LHCN-M2 (cell line): Measurements from ENCODE around the gene TULP4. TPM values are rescaled to one million over a fixed set of nuclear protein-coding genes. Genes with fewer than 3 reads are reported as not detected.
"Not testable (repeated sequence)": the region's sequence is repeated elsewhere in the genome, so short reads cannot be mapped to it uniquely, and the experiment has no call there.

Experiments used
- DNase-seq: peaks from one replicate; pipeline ENCODE4 v3.0.0-alpha.2; 2012; ENCODE audit warnings: low read depth
- total RNA-seq: library from RNA; depleted of rRNA; stranded (reverse); fragments of >200 nt; gene quantifications from 2 replicates; pipeline ENCODE4 v1.2.3, GENCODE V29; 2014

TULP4 gene
- total RNA-seq, 1 experiment from 2014 or later = 95.8 TPM

DNA sequence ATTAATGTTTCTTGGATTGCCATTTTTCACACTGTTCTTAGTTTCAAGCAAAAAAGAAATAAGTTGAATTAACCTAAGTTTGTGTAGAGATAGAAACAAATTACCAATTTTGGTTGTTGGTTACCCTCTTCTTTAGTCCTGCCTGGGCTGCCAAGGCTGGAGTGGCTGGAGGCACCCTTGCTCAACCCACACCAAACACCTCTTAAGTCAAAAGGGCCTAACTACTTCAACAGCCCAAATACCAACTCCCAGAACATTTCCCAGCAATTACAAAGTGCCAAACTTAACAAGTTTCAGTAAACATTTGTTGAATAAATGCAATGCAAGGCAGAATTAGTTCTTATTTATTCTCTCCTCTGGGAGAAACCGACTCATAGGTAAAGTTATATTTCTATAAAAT is 209.5 kb downstream of the TULP4 start:
- no peak for DNase-seq

DNA sequence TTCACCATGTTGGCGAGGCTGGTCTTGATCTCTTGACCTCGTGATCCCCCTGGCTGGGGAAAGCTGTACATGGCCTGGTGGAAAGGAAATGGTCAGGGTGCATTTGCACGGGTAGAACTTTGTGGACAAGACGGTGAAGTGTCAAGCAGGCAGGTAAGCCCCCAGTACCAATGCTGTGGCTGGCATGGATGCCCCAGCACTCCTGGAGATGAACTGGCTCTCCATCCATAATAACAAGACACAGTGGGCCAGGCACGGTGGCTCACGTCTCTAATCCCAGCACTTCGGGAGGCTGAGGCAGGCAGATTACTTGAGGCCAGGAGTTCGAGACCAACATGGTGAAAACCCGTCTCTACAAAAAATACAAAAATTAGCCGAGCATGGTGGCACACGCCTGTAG is 210.4 kb downstream of the TULP4 start:
- no peak for DNase-seq

DNA sequence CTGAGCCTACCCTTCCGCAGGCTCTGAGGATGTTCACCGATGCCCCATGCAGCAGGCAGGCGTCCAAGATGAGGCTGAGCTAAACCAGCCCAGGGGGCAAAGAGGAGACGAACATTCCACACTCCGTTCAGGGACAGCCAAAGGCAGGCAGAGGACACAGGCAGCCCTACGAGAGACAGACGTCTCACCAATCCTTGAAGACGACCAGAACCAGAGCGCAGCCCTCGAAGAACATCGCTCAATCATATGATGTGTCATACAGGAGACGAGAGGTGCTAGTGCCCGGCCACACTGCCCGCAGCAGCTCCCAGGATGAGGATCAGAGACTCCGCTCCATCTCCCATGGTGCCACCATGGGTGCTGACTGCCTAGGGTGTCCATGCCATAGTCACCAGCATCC is 212.0 kb downstream of the TULP4 start:
- DNase-seq = no peak

DNA sequence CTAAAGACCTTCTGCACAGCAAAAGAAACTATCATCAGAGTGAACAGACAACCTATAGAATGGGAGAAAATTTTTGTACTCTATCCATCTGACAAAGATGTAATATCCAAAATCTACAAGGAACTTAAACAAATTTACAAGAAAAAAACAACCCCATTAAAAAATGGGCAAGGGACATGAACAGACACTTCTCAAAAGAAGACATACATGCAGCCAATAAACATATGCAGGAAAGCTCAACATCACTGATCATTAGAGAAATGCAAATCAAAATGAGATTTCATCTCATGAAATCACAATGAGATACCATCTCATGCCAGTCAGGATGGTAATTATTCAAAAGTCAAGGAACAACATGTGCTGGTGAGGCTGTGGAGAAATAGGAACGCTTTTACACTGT is 215.6 kb downstream of the TULP4 start:
- not testable (repeated sequence) for DNase-seq

DNA sequence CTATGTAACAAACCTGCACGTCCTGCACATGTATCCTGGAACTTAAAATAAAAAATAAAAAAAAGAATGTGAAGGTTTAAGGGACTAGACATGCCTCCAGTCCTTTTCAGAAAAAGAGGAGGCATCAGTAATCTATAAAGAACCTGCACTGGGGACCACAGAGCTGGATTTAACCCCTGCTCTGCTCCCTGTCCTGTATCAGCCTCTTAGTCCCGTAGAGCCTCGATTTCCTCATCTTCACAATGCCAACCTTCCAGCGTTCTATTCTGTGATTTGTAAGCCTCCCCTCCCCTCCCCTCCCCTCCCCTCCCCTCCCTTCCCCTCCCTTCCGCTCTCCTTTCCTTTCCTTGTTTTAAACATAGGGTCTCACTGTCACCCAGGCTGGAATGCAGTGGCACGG is 216.6 kb downstream of the TULP4 start:
- no peak for DNase-seq

DNA sequence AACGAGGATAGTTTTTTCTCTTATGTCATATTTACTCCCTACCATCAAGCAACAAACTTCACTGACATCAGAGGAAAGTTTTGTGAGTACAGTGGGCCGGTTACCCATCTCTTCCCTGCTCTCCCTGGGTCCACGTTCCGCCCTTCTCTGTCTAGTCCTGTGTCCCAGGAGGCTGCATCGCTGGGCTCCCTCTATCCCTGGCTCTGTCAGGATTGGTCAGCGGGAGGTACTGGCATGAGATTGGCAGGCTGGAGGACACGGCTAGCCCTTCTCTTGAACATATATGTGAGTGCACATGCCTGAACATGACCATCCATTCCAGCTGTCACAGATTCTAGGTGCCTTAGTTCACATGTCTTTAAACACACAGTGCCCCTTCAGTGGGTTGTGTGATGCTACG is 217.4 kb downstream of the TULP4 start:
- no peak for DNase-seq

DNA sequence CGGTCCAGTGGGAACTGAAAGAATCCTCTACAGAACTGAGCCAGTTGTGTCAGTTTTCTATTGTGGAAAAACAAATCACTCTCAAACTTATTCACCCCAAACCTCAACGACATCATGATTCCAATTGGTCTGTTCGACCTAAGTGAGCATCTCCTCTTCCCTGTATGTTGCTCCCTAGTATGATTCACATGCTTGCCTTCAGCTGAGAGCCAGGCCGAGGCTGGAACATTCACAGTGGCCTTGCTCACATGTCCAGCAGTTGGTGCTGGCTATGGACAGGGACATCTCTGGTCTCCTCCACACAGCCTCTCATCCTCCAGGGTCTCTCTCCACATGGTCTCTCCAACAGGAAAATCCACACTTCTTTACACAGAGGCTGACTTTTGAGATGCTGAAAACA is 219.3 kb downstream of the TULP4 start:
- DNase-seq = no peak

DNA sequence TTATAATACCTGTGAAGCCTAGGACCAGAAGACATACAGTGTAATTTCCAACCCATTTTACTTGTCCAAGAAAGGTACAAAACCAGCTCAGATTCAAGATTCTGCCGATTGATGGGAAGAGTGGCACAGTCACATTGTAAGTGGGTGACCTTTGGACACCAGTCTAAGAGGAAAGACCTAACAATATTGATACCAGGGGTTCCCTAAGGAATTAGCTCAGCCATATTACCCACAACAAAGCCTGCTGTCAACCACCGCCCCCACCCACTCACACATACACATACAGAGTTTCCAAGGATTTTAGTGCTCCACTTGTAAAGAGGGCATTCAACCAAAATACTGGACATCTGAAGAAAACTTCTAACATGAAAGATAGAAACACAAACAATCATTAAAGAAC is 219.7 kb downstream of the TULP4 start:
- no peak for DNase-seq

DNA sequence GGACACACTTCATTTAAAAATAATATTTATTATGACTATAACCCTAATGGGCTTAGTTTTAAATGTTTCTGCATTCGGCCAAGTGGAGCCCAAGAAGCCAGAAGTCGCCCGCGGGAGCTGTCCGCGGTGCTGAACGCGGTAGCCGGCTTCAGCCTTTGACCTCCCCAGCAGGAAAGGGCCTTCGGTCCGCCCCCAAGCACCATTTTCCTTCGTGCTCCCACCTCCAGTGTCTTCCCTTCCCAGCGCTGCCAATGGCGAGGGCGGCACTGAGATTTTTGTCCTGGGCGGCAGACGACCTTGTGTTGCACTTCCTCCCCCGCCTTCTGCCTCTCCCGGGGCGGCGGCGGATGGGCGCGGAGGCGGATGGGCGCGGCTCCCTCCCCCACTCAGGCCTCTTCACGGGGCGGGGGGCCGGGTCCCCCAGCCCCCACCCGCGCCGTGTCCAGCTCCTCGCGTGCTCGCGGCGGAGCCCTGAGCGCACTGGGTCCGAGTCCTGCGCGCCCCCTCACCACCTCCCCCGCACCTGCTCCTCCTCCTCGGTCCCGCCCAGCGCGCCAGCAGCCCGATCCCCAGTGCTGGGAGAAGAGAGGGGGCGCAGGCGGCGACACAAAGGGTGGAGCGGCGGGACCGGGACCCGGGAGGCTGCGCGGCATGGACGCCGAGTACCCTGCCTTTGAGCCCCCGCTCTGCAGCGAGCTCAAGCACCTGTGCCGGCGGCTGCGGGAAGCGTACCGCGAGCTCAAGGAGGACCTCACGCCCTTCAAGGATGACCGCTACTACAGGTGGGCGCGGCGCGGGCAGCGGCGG is 224.0 kb downstream of the TULP4 start:
- peak; percentile 72 for DNase-seq

DNA sequence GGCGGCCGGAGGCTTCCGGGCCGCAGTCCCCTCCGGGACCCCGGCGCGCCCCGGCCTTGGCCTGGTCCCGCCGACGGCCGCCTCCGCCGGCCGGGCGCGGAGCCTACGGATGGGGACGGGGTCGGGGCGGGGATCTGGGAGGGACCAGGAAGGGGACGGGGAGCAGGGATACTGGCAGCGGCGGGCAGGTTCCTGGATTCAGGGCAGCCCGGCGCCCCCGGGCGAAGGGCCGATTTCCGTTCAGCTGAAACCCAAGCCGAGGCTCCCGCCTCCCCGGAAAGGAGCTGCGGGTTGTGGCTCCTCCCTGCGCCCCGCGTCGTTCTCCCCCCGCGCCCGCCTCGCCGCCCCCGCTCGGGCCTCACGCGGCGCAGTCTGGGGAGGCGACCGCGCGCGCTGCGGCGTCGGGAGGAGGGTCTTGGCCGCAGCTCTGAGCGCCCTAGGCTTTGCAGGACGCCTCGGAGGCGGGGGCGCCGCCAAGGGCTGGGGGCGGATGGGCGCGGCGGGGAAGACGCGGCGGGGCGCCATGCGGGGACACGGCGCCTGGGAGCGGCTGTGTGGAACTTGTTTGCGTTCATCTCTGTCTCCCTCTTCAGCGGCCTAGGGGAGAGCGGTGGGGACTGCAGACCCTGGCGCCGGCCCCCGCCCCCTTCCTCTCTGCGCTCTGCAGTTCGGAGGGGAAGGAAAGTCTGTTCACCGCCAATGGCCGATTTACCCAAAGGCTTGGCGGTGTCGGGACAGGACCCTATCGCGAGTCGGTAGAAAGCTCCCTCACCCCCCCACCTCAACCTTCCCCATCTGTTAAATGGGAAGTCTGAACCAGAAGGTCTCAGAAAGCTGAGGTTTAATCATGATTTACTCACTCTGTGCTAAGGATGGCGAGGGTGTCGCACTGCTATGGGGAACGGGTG is 224.9 kb downstream of the TULP4 start:
- DNase-seq = no peak

DNA sequence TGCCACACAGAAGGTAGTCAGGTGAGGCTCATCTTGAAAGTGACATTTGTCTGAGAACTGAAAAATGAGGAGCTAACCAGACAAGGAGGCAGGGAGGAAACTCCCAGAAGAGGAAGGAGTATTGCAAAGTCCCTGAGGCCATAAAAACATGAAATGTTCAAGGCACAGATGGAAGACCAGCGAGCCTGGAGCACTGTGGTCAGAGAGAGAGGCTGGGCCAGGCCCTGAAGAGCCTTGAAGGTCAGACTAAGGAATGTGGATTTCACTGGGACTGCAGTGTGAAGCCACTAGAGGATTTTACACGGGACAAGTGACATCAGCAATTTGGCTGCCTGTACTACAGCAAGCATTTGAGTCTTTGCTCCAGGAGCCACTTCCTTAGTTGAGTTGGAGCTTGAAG is 226.5 kb downstream of the TULP4 start:
- DNase-seq = no peak

DNA sequence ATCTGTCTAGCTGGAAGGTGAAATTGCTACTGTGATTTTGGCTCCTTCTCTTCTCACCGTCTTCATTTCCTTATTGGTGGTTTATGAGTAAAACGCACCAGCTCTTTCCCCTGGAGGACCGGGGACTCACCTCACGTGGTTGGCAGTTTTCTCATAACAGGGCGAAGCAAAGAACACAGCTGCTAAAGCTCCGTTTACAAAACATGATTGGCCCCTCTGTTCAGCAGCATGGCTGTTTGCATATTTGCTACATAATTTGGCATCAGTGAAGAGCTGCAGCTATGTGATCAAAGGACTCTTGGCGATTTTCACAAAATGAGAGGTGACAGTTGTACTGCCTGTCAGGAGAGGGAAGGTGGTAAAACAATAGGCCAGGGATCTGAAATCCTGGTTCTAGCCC is 227.1 kb downstream of the TULP4 start:
- no peak for DNase-seq

DNA sequence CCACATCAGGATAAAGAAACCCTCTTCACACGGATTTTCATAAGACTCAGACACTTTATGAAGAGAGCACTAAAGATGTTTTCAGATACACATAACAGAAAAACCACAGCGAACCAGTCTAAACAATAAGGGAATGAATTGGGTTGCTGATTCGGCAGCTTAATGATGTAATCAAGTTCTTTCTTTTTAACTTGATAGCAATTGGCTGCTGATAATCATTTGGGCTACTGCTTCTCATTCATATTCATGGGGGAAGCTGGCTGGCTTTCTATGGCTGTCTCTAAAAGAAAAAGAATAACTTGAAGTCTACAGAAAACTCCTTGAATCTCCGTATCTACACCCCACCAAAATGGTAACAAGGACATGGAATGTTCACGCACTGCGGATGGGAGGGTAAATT is 227.6 kb downstream of the TULP4 start:
- no peak for DNase-seq

DNA sequence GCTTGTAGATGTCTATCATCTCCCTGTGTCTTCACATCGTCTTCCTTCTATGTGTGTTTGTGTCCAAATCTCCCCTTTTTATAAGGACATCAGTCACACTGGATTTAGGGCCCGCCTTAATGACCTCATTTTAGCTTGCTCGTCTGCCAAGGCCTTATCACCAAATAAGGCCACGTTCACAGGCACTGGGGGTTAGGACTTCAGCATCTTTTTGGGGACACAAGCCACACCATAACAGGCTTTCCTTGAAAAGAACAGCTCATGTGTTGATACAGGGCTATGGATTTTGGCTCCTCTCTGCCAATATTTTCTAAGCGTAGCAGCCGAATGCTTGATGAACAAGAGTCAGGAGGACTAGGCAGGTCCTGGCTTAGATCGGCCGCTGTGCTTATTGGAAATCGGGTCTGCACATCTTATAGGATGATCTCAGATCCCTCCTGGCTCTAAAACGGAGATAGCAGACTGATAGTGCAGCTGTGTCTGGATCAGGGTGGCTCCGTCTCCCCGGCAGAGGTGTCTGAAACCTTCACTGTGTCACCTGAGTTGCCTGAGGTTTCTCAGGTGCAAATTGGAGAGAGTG is 231.4 kb downstream of the TULP4 start:
- no peak for DNase-seq

DNA sequence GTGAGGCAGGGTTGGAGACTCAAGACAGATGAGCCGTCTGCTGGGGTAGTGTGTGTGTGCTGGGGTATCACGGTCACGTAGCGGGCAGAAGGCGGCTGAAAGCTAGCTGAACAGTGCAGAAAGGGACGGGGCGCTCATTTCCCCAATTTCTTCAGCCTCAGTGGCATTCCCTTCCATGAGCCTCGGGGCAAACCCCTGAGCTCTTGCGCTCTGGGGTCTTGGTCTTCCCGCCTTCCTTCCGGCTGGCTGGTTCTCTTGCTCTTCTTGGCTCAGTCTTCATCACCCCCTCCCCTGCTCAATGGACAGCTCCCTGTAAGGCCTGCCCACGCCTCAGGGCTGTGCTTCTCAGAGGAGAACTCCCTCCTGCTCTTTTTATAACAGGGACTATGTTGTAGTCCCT is 232.2 kb downstream of the TULP4 start:
- no peak for DNase-seq

DNA sequence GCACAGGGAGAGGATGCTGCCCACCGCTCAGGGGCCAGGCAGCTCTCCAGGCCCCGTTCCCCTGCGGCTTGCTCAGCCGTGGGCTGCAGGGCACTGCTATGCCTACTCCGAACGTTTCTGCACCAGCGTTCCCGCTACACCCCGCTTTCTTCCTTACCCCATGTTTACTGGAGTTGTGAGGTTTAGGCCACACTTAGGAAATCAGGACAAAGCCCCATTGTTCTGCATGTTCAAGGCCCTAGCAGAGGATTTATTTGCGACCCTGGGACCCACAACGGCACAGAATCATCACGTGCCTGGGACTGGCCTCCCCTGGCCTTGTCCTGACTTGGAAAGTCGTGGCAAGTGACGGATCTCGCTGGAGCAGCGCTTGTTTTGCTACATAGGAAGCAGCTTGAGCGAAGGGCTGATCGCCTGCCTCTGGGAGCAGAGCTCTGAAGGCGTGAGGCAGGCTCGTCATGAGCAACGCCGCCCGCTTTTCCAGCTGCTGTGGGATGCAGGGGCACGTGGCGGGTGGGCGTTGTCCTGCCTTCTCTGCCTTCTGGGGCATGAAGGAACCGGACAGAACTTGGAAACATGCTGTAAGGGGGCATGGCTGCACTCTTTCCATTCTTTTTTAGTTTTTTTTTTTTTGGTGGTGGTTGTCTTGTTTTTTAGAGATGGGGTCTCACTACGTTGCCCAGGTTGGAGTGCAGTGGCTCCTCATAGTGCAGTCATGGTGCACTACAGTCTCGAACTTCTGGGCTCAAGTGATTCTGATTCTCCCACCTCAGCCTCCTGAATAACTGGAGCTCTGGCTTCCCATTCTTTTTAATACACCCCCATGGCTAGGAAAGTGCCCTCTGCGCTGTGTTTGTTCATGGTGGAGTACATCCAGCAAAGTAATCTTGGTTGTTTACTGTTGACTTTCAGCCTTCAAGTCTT is 233.0 kb downstream of the TULP4 start:
- DNase-seq = no peak

DNA sequence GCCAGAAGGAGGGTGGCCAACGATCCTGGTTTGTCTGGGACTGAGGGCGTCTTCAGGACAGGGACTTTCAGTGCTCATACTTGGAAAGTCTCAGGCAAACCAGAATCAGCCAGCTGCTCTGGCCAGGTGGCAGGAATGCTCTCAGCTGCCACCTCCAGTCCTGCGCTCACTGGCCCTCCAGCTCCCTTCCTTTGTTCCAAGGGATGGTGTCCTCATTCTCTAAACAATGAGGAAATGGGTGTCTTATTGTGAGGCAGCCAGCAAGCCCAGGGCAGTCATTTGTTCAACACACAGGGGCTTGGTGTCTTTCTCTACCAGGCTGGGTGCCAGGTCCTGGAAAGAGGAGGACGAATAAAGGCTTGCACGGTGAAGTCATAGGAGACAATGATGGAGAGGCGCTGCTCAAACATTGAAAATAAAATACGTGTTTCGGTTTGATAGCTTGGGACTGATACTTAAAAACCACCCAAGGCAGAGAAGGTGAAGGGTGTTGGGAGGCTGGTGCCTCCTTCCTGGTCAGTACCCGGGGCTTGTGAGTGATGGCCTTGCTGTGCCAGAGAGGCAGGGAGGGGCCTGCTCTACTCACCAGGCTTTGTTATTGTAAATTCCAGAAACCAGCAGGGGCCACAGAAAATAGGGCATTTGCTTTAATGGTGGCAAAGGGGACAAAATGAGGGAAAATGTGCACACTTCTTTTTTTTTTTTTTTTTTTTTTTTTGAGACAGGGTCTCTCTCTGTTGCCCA is 236.3 kb downstream of the TULP4 start:
- DNase-seq = no peak

DNA sequence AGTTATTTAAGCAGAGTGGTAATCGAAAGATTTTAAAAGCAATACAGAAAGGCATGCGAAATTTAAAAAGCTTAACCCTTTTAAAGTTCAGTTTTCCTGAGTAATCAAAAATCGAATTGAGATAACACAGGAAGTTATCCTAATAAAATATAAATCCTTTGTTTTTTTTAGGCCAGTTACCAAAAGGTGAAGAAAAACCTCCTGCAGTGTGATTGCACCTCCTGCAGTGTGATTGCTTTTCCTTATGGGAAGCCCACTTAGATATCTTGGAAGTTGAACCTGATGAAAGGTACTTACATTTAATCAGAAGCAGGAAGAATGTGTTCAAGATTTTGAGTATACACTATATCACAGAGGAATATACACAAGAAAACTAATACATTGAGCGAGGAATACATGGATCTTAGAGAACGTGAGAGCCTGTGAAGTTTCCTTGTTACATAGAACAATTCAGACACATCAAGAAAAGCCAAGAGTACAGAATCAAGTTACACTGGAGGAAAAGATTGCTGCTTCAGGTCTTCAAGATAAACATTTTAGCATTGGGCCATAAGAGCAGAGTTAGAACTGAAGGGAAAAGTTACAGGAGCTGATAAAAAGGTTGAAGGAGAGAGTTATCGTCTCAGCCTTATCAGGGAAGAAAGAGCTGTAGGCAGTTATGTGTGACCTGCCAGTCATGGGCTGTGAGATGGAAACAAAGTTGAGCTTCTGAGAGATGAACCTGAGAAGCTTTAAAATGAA is 240.0 kb downstream of the TULP4 start:
- no peak for DNase-seq

DNA sequence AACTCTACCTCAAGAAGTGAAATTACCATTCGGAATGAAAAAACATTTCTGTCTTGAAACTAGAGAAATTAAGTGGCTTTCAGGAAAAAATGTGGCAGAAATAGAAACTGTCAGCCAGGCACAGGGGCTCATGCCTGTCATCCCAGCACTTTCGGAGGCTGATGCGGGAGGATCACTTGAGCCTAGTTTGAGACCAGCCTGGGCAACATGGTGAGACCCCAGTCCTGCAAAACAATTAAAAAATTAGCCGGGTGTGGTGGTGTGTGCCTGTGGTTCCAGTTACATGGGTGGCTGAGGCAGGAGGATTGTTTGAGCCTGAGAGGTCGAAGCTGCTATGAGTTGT is 240.5 kb downstream of the TULP4 start:
- DNase-seq = no peak
